IMR-90 (cell line): ENCODE measurements around the gene TBX1.

Experiments
- RFX5 ChIP-seq: IDR thresholded peaks from 2 replicates; pipeline ENCODE4 v1.8.0; 2012; ENCODE audit warnings: low read depth, mild to moderate bottlenecking, low read length, moderate library complexity
- TF ChIP-seq, protein P1 (sequence below): conservative IDR thresholded peaks from 2 replicates; pipeline ENCODE4 v1.5.1; 2012; ENCODE audit warnings: mild to moderate bottlenecking, low read depth, low read length, improper control_type of control experiment
- TF ChIP-seq, protein P2 (sequence below): fragments of 150-350 bp; IDR thresholded peaks from 2 replicates; pipeline ENCODE4 v1.6.1; 2017; ENCODE audit warnings: mild to moderate bottlenecking, antibody characterized with exemption, low read length, low read depth

DNA sequence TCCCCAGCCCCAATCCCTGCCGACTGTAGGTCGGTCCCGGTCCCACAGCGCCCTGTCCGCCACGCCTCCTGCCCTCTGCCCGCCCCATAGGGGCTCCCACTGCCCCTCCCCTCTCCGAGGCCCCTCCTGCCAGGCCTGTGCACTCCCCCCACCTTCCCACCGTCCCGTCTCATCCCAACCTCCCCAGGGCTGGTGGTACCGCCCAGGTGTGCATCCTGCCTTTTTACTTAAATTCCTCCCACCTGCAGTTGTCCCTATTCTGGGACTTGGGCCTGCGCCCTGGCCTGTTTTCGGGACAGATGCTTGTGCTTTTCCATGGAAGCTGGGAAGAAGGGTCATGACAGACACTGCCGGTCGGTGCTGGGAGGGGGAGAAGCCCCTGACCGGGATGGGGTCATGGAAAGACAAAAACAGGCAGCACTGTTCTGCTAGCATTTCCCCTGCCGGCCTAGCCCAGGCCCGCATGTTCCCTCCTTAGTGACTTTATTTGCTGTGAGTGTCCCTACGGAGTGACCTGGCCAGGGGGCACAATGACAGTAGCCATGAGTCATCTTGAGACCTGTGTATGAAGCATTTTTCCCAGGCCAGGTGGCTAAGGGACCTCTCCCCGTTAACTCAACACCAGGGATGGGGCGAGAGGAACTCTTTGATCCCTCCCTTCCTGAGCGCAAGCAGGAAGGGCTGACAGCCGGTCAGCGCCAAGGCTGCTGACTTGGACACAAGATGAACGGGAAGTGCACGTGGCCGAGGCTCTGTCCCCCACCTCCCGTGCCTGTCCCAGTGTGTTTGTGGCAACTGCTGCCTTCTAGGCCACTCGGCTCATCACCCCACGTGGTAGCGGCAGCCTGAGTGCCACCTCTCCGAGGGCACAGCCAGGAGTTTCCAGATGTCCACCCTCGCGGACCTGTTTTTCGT is 7.1 kb downstream of the TBX1 start:
- TF ChIP-seq, protein P1, sequence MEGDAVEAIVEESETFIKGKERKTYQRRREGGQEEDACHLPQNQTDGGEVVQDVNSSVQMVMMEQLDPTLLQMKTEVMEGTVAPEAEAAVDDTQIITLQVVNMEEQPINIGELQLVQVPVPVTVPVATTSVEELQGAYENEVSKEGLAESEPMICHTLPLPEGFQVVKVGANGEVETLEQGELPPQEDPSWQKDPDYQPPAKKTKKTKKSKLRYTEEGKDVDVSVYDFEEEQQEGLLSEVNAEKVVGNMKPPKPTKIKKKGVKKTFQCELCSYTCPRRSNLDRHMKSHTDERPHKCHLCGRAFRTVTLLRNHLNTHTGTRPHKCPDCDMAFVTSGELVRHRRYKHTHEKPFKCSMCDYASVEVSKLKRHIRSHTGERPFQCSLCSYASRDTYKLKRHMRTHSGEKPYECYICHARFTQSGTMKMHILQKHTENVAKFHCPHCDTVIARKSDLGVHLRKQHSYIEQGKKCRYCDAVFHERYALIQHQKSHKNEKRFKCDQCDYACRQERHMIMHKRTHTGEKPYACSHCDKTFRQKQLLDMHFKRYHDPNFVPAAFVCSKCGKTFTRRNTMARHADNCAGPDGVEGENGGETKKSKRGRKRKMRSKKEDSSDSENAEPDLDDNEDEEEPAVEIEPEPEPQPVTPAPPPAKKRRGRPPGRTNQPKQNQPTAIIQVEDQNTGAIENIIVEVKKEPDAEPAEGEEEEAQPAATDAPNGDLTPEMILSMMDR, result no peak
- TF ChIP-seq RFX5, result no peak
- TF ChIP-seq, protein P2, sequence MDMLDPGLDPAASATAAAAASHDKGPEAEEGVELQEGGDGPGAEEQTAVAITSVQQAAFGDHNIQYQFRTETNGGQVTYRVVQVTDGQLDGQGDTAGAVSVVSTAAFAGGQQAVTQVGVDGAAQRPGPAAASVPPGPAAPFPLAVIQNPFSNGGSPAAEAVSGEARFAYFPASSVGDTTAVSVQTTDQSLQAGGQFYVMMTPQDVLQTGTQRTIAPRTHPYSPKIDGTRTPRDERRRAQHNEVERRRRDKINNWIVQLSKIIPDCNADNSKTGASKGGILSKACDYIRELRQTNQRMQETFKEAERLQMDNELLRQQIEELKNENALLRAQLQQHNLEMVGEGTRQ, result no peak
